Stimulated activated CD8-positive, alpha-beta memory T cell treated with anti-CD3 and anti-CD28 coated beads, Interleukin-7, amount 100 ng/mL, for 1 hour (primary cell): ENCODE measurements around the gene CHTOP.

ENCODE experiments used
- DNase-seq, 2 donors: peaks; one replicate each; pipeline ENCODE4 v3.0.0-alpha.2; 2020; ENCODE audit warnings: low read depth in 2 of 2

The CHTOP gene

DNA sequence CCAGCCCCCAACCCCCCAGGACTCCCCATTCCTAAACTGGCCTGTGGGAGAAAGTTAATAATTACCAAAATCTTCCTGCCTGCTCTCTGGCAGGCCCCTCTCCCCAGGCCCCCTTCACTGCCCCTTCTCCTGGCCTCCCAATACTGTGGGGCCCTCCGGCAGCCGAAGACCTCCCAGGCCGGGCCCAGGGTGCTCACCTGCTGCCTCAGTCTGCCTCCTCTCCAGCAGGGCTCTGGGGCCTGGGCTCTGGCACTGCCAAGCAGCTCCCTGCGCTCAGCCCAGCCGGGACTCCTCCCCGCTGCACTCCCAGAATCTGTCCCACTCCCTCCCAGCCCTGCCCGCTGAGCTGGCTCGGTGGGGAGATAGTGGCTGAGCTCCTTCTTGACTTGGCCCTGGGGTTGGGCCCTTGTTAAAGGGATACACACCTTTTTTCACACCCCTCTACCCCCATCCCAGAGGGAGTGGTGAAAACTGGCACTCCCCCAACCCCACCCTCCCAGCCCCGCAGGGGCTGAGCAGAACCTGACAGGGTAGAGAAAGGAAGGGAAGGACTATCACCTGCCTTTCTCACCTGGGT is 21.0 kb upstream of the CHTOP start, which contains the start of gene S100A16:
Gene S100A16, minus strand, starts transcription at position 383 of the 577 bp plus-strand sequence. CDS start 4,986 bp downstream, outside the sequence.
- no peak for DNase-seq

DNA sequence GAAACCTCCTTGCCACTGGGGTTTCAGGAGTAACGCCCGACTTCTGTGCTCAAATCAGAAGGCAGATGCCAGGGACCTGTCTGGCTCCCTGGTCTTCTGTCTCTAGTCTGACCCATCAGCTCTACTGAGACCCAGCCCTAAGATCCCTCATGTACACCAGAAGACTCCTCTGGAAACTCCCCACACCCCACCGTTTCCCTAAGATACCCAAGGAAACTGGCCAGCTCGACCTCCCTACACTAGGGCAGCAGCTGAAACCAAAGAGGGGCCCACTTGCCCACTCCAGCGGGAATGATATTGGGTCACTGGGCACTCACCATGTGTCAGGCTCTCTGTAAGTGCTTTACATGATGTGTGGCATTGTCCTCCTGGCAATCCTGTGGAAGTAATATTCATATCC is 20.5 kb upstream of the CHTOP start:
- DNase-seq: no peak

DNA sequence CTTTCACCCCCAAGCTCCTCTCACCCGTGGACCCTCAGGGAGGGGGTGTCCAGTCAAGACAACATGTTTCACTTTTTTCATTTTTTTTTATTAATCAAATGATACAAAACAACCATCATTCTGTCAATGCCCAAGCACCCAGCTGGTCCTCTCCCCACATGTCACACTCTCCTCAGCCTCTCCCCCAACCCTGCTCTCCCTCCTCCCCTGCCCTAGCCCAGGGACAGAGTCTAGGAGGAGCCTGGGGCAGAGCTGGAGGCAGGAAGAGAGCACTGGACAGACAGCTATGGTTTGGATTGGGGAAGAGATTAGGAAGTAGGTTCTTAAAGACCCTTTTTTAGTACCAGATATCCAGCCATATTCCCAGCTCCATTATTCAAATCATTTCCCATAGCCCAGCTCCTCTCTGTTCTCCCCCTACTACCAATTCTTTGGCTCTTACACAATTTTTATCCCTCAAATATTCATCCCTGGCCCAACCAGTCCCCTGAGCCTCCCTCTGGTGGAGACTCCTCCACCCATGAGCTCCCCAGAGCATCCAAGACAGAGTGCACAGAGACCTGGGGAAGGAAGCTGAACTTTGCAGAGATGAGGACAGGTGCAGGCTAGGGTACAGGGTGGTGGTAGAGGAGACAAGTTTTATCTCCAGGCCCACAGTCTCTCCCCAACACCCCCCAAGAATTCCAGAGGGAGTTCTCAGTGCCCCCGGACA is 19.5 kb upstream of the CHTOP start:
- no peak for DNase-seq

DNA sequence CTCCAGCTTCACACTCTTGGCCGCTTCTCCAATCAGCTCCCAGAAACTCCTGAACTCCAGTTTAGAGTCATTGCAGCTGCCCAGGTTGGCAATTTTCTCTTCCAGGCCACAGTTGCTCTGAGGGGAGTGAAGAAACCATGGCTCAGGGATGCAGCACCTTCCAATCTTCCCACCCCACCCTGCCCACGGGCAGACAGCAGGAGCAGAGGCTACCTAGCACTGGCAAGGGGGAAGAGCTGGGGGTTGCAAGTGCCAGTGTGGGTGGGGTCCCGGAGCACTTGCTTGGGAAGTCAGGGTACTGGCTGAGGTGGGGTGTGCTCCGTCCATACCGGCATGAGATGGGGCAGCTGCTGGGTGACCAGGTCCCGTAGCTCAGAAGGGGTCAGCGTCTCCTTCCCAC is 19.0 kb upstream of the CHTOP start:
- no peak for DNase-seq

DNA sequence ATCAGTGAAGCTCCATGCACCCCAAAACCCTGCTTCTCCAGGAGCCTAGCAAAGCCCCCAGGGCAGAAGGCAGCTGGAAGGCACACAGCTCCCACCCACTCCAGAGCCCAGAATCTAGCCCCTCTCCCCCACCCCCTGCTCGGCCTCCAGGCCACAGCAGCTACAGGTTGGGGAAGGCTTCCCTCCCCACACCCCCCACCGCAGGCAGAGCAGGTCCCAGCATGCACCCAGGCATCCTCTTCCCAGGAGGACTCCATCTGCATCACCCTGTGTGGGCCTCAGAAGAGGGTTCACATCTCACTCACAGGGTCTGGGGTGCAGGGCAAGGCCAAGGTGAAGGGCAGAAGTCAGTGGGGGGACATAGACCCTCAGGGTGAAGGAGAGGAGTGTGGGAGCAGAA is 18.5 kb upstream of the CHTOP start:
- DNase-seq: no peak

DNA sequence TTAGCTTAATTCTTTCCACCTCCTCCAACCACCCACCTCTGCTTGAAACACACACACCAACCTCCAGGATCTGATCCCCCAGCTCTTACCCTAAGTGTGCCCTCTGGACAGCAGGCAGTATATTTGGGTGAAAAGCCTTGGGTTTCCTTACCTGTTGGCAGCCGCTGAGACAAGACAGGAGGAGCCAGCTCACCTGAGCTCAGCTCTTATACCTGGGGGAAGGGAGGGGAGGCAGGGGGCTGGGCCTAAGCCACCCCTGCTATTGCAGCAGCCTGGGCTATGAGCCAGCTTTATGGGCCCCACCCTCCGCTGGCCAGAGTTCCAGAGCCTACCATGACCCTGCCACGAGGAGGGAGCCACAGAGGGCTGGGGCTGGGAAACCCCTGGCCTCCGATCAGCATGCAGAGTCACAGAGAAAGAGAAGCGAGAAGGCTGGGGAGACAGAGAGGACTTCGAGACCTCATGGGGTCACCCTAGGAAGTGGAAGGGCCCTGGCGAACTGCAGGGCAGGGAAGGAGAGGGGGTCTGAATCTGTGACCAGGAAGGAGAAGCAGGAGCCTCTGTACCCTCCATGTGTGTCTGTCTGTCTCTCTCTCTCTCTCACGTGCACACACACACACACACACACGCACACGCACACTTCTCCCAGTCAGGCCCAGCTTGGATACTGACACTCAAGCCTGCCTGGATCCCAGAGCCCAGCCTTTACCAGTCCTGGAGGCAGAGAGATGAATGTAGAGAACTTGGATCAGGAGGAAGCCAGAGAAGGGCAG is 17.5 kb upstream of the CHTOP start, which contains the start of gene S100A14:
Gene S100A14, minus strand, starts transcription at position 182 of the 773 bp plus-strand sequence. CDS start 467 bp downstream, outside the sequence.
- no peak for DNase-seq

DNA sequence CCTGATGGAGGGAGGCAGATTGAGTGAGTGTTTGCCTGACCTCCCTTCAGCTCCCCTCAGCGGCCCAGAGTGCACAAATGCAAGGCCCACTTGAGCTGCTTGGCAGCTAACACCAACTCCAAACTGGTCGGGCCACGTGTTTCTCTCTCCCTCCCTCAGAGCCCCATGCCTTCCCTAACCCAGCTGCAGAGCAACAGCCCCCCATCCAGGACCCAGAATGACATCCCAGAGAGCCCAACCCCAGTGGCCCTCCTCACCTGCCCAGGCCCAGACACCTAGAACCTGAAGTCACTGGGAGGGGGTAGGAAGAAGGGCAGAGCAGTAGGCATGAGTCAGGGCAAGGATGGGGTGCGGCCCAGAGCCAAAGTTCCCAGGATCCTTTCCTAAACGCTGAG is 17.0 kb upstream of the CHTOP start:
- no peak for DNase-seq

DNA sequence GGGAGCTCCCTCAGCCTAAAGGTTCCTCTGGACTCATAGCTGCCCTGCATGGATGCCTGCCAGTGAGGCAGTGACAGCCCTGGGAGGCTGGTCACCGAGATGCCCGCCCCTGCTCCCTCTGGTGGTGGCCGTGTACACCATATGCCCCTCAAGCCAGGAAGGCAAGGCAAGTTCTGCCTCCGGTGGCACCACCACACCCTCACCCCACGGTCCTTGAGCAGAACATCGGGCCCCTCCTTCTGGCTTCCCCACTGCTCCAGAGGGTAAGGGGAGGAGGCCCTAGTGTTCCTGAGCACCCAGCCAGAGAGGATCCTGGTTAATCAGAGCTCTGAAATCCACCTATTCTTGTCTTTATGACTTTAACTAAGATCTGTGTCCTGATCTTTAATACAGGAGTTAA is 16.2 kb upstream of the CHTOP start:
- peak in 1 of 2 donors; percentile 47 for DNase-seq

DNA sequence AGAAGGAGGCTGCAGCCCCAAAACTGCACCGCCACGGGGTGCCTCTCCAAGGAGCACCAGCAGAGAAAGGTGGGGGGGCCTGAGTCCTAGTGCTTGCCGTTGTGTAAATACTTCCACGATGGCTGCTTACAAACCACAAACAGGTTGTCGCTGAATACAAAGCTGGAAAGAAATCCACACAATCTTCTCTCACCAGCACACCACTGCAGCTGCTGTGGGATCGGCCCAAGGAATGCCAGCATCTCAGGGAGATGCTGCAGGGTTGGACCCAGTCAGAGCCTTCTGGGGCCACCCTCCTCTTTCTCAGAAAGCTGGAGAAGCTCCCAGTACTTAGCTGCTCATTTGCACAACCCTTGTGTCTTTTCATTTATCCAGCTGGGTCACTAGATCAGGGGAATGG is 14.7 kb upstream of the CHTOP start:
- DNase-seq: no peak

DNA sequence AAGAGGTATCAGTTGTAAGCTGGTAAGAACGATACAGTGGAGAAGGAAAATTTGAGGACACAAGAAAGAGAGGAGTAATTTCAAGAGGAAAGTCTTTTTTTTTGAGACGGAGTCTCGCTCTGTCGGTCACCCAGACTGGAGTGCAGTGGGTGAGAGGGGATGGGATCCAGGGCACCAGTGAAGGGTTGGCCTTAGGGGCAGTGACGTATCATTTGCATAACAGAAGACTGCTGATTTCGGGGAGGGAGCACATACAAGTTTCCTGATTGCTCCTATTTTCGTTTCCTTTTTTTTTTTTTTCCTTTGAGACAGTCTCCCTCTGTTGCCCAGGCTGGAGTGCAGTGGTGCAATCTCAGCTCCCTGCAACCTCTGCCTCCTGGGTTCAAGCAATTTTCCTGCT is 10.8 kb upstream of the CHTOP start:
- no peak for DNase-seq

DNA sequence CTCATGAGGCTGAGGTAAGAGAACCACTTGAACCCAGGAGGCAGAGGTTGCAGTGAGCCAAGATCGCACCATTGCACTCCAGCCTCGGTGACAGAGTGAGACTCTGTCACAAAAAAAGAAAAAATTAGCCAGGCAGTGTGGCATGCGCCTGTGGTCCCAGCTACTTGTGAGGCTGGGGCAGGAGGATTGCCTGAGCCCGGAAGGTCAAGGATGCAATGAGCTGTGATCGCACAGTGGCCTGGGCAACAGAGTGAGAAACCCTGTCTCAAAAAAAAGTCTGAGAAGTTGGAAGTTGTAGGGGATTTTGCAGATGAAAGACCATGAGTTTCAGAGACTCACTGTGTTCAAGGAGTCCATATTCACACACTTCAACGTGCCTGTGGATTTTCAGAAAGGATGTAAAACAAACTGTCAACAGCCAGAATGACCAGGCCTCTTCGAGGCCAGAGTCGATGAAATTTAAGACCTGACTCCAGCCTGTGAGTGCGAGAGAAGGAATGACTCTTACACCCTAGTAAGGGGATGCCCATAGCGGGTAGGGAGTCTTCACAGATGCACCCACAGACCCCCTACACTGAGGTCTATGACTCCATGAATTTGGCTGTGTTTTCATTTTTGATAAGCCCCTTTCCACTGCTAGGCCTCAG is 8.8 kb upstream of the CHTOP start:
- no peak for DNase-seq

DNA sequence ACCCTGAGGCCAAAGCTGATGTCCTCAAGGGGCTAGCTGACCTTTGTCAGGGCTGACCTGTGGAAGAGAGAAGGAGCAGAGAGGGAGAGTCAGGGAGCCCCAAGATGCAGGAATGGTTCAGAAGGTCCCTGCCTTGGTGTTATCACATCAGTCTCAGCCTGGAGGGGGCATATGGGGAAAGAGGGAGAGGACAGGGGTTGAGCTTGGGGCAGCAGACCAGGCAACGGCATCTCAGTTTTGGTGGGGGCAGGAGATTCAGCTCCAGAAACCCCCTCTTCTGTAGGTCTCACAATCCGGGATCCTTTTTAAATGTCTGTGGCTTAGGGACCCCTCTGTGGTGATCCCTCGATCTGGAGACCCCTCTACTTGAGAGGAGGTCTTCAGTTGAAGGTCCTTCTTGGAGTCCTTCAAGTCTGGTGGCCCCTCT is 7.4 kb upstream of the CHTOP start:
- DNase-seq: no peak

DNA sequence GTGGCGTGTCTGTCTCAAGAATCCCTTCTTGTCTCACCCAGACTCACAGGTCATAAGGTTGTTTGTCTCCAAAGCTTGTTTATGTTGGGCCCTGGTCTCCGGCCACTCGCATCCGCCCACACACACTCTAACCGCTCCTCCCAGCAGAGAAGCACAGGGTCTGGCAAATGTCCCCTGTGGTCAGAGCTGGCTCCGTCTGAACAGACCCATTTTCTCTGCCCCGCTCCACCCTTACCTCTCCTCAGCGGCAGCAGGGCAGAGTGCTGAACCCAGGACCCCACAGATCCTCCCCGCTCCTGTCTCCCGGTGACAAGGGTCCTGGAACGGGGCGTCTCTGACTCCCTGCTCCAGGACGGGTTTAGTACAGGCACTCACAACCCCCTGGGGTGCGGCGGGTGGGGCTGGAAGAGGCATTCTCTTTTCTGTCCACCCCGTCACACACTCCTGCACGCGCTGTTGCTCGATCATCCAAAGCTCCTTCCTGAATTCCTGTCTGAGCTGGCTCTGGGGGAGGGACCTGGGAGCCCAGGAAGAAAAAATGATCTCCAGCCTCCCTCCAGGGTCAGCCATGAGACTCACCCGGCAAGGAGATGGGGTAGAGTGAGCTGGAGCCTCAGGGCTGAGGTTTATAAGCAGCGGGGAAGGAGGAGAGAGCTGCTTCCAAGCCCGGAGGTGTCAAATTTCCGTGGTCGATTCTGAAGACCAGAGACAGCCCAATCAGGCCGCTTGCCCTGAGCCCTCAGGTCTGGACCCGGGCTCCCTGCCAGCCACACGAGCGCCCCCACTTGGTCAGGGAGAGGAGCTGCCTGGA is 6.8 kb upstream of the CHTOP start, which contains the start of gene S100A13:
Gene S100A13, minus strand, starts transcription at position 602 of the 811 bp plus-strand sequence. CDS start 1,033 bp downstream, outside the sequence.
- DNase-seq: no peak

DNA sequence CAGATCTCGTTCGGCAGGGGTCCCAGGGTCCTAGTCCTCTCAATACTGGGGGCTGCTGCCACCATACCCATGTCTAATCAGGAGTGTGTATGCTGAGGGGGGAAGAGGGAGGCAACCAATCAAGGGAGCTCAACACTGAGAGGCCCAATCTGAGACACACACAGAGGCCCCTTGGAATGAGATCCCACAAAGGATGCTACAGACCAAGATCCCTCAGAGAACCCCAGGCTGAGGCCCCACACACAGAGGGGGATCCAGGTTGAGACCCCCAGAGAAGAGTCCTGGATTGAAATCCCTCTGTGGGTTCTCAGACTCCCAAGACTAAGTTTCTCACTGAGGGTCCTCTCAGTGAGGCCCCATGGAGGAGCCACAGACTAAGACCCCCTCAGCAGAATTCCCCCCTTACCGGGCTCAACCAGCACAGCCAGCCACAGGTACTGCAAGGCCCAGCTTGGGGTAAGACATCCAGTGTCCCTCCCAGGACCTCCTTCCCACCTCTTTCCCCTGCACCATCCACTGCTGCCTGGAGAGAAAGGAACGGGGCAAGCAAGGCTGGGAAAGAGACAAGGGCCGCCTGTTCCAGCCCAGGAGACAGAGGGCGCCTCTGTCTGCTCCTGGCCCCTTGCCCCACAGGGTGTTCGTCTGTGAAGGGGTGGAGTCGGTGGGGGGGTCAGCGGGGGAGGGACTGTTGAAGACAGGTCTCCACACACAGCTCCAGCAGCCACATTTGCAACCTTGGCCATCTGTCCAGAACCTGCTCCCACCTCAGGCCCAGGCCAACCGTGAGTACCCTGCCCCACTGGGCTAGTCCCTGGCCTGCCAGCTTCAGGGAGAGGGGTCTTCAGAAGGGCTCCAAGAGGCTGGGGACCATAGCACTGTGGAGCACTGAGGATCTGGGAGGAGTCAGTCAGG is 5.9 kb upstream of the CHTOP start, which contains the start of gene S100A1:
Gene S100A1, plus strand, starts transcription at position 720 of the 912 bp plus-strand sequence. CDS start 2,088 bp downstream, outside the sequence.
- DNase-seq: no peak

DNA sequence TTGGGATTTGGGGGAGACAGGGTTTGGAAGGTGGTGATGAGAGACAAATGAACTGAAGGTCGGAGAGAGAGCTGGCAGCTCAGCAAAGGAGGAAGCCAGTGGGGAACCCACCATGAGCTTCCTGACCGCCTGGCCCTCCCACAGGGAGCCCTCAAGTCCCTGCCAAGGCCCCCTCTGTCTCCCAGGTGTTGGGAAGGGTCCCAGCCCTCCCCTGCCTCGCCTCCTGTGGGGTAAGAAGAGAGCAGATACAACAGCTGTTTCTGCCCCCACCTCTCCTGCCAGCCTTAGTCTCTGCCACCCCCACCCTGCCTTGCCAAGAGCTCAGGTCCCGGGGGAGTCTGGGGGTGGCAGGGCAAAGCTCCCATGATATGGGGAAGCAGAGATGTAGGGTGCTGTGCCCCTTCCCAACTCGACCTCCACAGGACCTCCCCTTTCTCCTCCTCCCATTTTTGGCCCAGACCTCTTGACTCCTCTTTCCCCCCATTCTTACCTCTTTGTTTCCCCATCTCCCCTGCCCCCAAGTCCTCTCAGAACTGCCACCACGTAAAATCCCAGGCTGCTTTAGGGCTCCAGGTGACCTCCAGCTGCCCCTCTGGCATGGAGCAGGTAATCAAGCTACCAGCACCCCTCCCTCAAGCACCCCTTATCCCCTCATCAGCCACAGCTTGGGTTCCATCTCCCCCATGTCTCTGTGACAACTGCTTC is 5.1 kb upstream of the CHTOP start:
- DNase-seq: no peak

DNA sequence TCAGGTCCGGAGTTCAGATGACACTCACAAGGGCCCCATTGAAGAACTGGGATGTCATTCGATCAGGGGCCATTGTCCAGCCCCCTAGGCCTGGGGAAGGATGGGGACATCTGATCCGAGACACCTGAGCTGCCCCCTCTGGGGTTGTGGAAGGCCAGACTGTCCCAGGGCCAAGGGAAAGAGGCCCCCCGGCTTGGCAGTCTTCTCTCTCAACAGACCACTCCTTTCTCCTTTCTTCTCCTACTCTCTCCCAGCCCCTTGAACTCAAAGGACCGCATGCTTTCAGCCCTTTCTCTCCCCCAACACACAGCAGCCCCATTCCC is 4.6 kb upstream of the CHTOP start:
- no peak for DNase-seq

DNA sequence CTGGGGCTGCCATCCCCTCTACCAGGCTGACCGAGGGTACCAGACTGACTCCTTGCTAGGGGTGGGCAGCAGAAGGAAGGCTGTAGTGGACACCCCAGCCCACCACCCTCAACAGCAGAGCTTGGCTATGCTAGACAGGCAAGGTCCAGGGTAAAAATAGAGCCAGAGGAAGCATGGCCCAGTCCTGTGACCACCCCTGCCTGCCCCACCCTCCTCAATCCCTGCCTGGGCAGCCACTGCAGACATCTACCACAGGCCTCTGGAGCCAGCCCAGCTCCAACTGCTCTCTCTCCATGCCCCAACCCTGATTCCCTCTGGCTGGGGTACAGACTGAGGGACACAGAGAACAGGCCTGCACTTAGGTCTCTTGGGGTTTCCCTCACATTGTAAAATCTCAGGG is 3.9 kb upstream of the CHTOP start:
- DNase-seq: no peak

DNA sequence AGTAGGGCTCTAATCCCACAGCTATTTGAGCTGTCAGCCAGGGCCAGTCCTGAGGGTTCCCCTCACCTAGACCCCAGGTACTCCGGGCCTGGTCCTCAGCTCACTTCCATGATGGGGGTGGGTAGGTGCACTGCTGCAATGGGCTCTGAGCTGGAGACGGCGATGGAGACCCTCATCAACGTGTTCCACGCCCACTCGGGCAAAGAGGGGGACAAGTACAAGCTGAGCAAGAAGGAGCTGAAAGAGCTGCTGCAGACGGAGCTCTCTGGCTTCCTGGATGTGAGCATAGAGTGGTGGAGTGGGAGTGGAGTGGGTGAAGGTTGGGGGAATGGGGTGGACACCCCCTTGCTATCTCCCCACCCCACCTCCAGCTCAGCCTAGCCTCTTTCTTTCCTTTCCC is 3.5 kb upstream of the CHTOP start:
- DNase-seq: no peak
